AG04450 (cell line): ENCODE data around the gene DOP1A. TPM values are rescaled to one million over a fixed set of nuclear protein-coding genes. Genes with fewer than 3 reads are reported as not detected.
A peak's percentile ranks its signal among the peaks of the same experiment; 100 is the strongest.

Experiments
- CTCF ChIA-PET: fragments of 300-600, 350-600 bp; formaldehyde crosslinking; extraction: SDS; loops from one replicate; lab custom pipeline; 2022; ENCODE audit warnings: antibody characterized with exemption, inconsistent platforms; lab: Charles Lee
- POLR2A ChIA-PET: fragments of 350-600 bp; formaldehyde crosslinking; extraction: SDS; loops from one replicate; lab custom pipeline; 2021; ENCODE audit warnings: antibody characterized with exemption, inconsistent platforms; lab: Yijun Ruan, JAX
- DNase-seq: peaks from one replicate; pipeline ENCODE4 v3.0.0-alpha.2; 2011; ENCODE audit warnings: low read depth, low spot score
- H3K27ac ChIP-seq: one replicate; pipeline ENCODE4 v1.5.1; 2012; ENCODE audit warnings: low read depth, low read length, control low read depth
- H3K27me3 ChIP-seq: one replicate; pipeline ENCODE4 v1.6.0; 2012; ENCODE audit warnings: low read length; ENCODE audit not compliant: control insufficient read depth, insufficient read depth
- H3K4me3 ChIP-seq: 2 replicates; pipeline ENCODE4 v1.5.1; 2011; ENCODE audit warnings: mild to moderate bottlenecking, low read depth, low read length, control low read depth
- H3K9me3 ChIP-seq: 2 replicates; pipeline ENCODE4 v1.5.1; 2012; ENCODE audit warnings: low read length; ENCODE audit not compliant: control insufficient read depth, insufficient read depth
- polyA plus RNA-seq: library from polyadenylated mRNA; depleted of rRNA; stranded (reverse); fragments of >200 nt; gene quantifications from 2 replicates; pipeline ENCODE4 v1.2.3, GENCODE V29; 2011
- TF ChIP-seq, protein P1 (sequence below): IDR thresholded peaks from 2 replicates; pipeline ENCODE4 v1.5.1; 2011; ENCODE audit warnings: low read depth, low read length, control low read depth, inconsistent platforms

DOP1A gene
- polyA plus RNA-seq, 1 experiment = 14.6 TPM

- Histone ChIP-seq H3K27ac (no peak overlapping the region), H3K4me3 (no peak overlapping the region), H3K27me3 (no peaks in the 10 kb centered on the region), H3K9me3 (no peaks in the 10 kb centered on the region)
- POLR2A ChIA-PET = no interaction called here
- TF ChIP-seq, protein P1, sequence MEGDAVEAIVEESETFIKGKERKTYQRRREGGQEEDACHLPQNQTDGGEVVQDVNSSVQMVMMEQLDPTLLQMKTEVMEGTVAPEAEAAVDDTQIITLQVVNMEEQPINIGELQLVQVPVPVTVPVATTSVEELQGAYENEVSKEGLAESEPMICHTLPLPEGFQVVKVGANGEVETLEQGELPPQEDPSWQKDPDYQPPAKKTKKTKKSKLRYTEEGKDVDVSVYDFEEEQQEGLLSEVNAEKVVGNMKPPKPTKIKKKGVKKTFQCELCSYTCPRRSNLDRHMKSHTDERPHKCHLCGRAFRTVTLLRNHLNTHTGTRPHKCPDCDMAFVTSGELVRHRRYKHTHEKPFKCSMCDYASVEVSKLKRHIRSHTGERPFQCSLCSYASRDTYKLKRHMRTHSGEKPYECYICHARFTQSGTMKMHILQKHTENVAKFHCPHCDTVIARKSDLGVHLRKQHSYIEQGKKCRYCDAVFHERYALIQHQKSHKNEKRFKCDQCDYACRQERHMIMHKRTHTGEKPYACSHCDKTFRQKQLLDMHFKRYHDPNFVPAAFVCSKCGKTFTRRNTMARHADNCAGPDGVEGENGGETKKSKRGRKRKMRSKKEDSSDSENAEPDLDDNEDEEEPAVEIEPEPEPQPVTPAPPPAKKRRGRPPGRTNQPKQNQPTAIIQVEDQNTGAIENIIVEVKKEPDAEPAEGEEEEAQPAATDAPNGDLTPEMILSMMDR = no peak
- DNase-seq = peak; percentile 1
- CTCF ChIA-PET = interaction anchor here (1.0 to 4.7 kb wide), 2 partner anchors 30 to 415 kb away, joined by 3 to 44 read pairs; partner anchors contain the start of genes DOP1A, PRSS35 and UBE3D
These were observed 29.3 kb downstream of the DOP1A start for GRCh38 chr6:83096791-83097190.

- H3K27me3 ChIP-seq = no peaks in the 10 kb centered on the region
- TF ChIP-seq, protein P1 = no peak
- POLR2A ChIA-PET = no interaction called here
- no peak overlapping the region for H3K4me3 ChIP-seq
- CTCF ChIA-PET = interaction anchor here (1.4 to 4.7 kb wide), 2 partner anchors 30 to 118 kb away, joined by 4 to 44 read pairs; partner anchors contain the start of genes DOP1A and UBE3D
- no peak for DNase-seq
- H3K9me3 ChIP-seq = no peaks in the 10 kb centered on the region
- no peak overlapping the region for H3K27ac ChIP-seq
These were observed 29.7 kb downstream of the DOP1A start for GRCh38 chr6:83097204-83097603.

GRCh38 chr6:83097675-83098074 is 30.2 kb downstream of the DOP1A start:
- ChIA-PET POLR2A (no interaction called here), CTCF (interaction anchor here (1.4 to 4.7 kb wide), 2 partner anchors 31 to 117 kb away, joined by 4 to 44 read pairs; partner anchors contain the start of genes DOP1A and UBE3D)
- Histone ChIP-seq H3K4me3 (no peak overlapping the region), H3K27me3 (no peaks in the 10 kb centered on the region), H3K27ac (no peak overlapping the region), H3K9me3 (no peaks in the 10 kb centered on the region)
- TF ChIP-seq, protein P1 = no peak
- no peak for DNase-seq

- POLR2A ChIA-PET = no interaction called here
- Histone ChIP-seq H3K27ac (no peak overlapping the region), H3K27me3 (no peaks in the 10 kb centered on the region), H3K4me3 (no peak overlapping the region), H3K9me3 (no peaks in the 10 kb centered on the region)
- no peak for DNase-seq
- CTCF ChIA-PET = interaction anchor here (1.4 to 4.7 kb wide), 2 partner anchors 32 to 116 kb away, joined by 4 to 44 read pairs; partner anchors contain the start of genes DOP1A and UBE3D
- TF ChIP-seq, protein P1 = no peak
These were observed 31.1 kb downstream of the DOP1A start for GRCh38 chr6:83098589-83098988.

DNA sequence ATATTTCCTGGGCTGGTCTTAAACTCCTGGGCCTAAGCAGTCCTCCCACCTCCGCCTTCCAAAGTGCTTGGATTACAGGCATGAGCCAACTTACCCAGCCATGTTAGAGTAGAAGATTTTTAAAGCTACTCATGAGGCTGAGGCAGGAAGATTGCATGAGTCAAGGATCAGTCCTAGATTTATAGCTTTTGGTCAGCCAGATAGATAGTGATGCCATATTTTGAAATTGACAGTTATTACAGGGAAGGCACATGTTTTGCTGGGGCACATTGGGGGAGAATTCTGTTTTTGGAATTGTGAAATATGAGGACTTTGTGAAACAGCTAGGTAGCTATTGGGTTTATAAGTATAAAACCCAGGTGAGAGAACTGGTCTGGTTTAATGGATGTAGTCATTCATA is 40.9 kb downstream of the DOP1A start:
- TF ChIP-seq, protein P1 = no peak
- Histone ChIP-seq H3K4me3 (no peak overlapping the region), H3K9me3 (no peaks in the 10 kb centered on the region), H3K27me3 (no peaks in the 10 kb centered on the region), H3K27ac (no peak overlapping the region)
- POLR2A ChIA-PET = no interaction called here
- no peak for DNase-seq
- CTCF ChIA-PET = interaction anchor here (0.9 to 3.2 kb wide), 2 partner anchors 40 to 42 kb away, joined by 3 to 16 read pairs; partner anchors contain the start of genes DOP1A and UBE3D
